Measurements from ENCODE around the gene RNASE2. TPM values are rescaled to one million over a fixed set of nuclear protein-coding genes. Genes with fewer than 3 reads are reported as not detected.

The RNASE2 gene
- total RNA-seq, 1 experiment from 2014 or later = not detected

DNA sequence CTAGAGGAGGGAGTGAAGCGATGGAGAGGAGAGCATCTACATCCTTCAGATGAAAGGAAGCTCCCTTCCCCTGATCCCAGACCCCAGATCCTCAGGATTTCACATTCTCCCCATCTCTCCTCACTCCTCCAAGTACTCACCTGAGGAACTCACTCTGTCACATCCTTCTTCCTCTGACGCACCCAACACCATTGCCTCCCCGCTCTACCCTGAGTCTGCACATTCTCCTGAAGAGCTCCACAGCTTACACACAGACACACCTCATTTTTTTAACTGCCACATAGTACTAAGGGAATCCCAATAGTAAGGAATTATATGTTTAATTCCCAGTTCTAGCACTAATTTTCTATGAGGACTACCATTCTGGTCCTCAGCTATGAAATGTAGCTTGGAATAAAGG, 18.2 kb downstream of the RNASE2 start:
- CTCF ChIA-PET = interaction anchor here (0.7 to 3.4 kb wide), 5 partner anchors 41 to 120 kb away, joined by 3 to 82 read pairs (median 7); no protein-coding TSS in a partner anchor
- H3K36me3 Mint-ChIP-seq = no peaks in the 10 kb centered on the region

DNA sequence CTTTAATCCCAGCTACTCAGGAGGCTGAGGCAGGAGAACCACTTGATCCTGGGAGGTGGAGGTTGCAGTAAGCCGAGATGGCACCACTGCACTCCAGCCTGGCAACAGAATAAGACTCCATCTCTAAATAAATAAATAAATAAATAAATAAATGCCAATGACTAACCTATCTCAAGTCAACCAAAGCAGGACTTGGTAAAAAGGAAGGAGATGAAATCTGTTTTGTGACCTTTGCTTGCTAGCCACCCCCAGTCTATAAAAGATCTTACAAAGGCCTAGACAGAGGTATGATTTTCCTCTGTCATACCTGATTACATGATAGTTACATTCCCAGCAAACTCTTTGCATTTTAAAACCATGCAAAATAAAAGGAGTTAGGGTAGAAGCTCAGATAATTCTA, 21.0 kb downstream of the RNASE2 start:
- Mint-ChIP-seq H3K27ac (no peak overlapping the region), H3K4me1 (peaks cover 9% of the 10 kb centered on the region), H3K9me3 (no peaks in the 10 kb centered on the region), H3K27me3 (ENCODE audit: low read depth) (peaks cover 11% of the 10 kb centered on the region), H3K4me3 (no peak overlapping the region), H3K36me3 (no peaks in the 10 kb centered on the region)
- no peak for ATAC-seq
- ChIA-PET CTCF (interaction anchor here (1.8 to 3.0 kb wide), 2 partner anchors 39 to 64 kb away, joined by 4 to 8 read pairs; no protein-coding TSS in a partner anchor), POLR2A (no interaction called here)
- no peak for DNase-seq (ENCODE audit: low spot score)
- TF ChIP-seq, protein P1, sequence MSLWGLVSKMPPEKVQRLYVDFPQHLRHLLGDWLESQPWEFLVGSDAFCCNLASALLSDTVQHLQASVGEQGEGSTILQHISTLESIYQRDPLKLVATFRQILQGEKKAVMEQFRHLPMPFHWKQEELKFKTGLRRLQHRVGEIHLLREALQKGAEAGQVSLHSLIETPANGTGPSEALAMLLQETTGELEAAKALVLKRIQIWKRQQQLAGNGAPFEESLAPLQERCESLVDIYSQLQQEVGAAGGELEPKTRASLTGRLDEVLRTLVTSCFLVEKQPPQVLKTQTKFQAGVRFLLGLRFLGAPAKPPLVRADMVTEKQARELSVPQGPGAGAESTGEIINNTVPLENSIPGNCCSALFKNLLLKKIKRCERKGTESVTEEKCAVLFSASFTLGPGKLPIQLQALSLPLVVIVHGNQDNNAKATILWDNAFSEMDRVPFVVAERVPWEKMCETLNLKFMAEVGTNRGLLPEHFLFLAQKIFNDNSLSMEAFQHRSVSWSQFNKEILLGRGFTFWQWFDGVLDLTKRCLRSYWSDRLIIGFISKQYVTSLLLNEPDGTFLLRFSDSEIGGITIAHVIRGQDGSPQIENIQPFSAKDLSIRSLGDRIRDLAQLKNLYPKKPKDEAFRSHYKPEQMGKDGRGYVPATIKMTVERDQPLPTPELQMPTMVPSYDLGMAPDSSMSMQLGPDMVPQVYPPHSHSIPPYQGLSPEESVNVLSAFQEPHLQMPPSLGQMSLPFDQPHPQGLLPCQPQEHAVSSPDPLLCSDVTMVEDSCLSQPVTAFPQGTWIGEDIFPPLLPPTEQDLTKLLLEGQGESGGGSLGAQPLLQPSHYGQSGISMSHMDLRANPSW (CRISPR knock-in tag; conservative IDR thresholded peaks at IDR 0.05; ENCODE audit: low read depth) = no peak
- TF ChIP-seq, protein P2, sequence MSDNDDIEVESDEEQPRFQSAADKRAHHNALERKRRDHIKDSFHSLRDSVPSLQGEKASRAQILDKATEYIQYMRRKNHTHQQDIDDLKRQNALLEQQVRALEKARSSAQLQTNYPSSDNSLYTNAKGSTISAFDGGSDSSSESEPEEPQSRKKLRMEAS (CRISPR knock-in tag; IDR thresholded peaks at IDR 0.05) = no peak
- TF ChIP-seq TEAD1 (CRISPR knock-in tag; IDR thresholded peaks at IDR 0.05) = no peak
- no peak for TF ChIP-seq ZSCAN18 (CRISPR knock-in tag; IDR thresholded peaks at IDR 0.05)
- no peak for TF ChIP-seq NR2C2 (CRISPR knock-in tag; IDR thresholded peaks at IDR 0.05)
- no peak for TF ChIP-seq FOXJ3 (CRISPR knock-in tag; IDR thresholded peaks at IDR 0.05; ENCODE audit: borderline replicate concordance)
- no peak for TF ChIP-seq GRHL2 (CRISPR knock-in tag; IDR thresholded peaks at IDR 0.05; ENCODE audit: insufficient replicate concordance, severe bottlenecking)
- no peak for TF ChIP-seq SP1 (CRISPR knock-in tag; conservative IDR thresholded peaks at IDR 0.05)
- no peak for TF ChIP-seq E2F5 (CRISPR knock-in tag; IDR thresholded peaks at IDR 0.05)
- TF ChIP-seq ATF3 (CRISPR knock-in tag; conservative IDR thresholded peaks at IDR 0.05) = no peak
- TF ChIP-seq, protein P3, sequence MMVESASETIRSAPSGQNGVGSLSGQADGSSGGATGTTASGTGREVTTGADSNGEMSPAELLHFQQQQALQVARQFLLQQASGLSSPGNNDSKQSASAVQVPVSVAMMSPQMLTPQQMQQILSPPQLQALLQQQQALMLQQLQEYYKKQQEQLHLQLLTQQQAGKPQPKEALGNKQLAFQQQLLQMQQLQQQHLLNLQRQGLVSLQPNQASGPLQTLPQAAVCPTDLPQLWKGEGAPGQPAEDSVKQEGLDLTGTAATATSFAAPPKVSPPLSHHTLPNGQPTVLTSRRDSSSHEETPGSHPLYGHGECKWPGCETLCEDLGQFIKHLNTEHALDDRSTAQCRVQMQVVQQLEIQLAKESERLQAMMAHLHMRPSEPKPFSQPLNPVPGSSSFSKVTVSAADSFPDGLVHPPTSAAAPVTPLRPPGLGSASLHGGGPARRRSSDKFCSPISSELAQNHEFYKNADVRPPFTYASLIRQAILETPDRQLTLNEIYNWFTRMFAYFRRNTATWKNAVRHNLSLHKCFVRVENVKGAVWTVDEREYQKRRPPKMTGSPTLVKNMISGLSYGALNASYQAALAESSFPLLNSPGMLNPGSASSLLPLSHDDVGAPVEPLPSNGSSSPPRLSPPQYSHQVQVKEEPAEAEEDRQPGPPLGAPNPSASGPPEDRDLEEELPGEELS (CRISPR knock-in tag; IDR thresholded peaks at IDR 0.05) = no peak
- TF ChIP-seq TP53 (CRISPR knock-in tag; IDR thresholded peaks at IDR 0.05) = no peak
- TF ChIP-seq EMX1 (CRISPR knock-in tag; IDR thresholded peaks at IDR 0.05) = no peak

More for the DNA sequence above, 18.2 kb downstream of the RNASE2 start:
- peaks cover 14% of the 10 kb centered on the region for H3K27me3 Mint-ChIP-seq (ENCODE audit: low read depth)
- DNase-seq (ENCODE audit: low spot score) = no peak
- no peak for ATAC-seq
- H3K4me1 Mint-ChIP-seq = peaks cover 13% of the 10 kb centered on the region
- TF ChIP-seq ZNF512 (CRISPR knock-in tag; IDR thresholded peaks at IDR 0.05; ENCODE audit: borderline replicate concordance) (no peak), PRRX2 (CRISPR knock-in tag; IDR thresholded peaks at IDR 0.05) (no peak), ZNF396 (CRISPR knock-in tag; IDR thresholded peaks at IDR 0.05; ENCODE audit: borderline replicate concordance) (no peak), TEAD1 (CRISPR knock-in tag; IDR thresholded peaks at IDR 0.05) (no peak), ZNF671 (CRISPR knock-in tag; IDR thresholded peaks at IDR 0.05) (no peak), ZNF219 (CRISPR knock-in tag; IDR thresholded peaks at IDR 0.05; ENCODE audit: borderline replicate concordance) (no peak), RELA (CRISPR knock-in tag; IDR thresholded peaks at IDR 0.05; ENCODE audit: borderline replicate concordance) (no peak), ZNF138 (CRISPR knock-in tag; conservative IDR thresholded peaks at IDR 0.05) (no peak)
- TF ChIP-seq, protein P4, sequence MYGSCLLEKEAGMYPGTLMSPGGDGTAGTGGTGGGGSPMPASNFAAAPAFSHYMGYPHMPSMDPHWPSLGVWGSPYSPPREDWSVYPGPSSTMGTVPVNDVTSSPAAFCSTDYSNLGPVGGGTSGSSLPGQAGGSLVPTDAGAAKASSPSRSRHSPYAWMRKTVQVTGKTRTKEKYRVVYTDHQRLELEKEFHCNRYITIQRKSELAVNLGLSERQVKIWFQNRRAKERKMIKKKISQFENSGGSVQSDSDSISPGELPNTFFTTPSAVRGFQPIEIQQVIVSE (CRISPR knock-in tag; IDR thresholded peaks at IDR 0.05; ENCODE audit: borderline replicate concordance) = no peak
- TF ChIP-seq, protein P5, sequence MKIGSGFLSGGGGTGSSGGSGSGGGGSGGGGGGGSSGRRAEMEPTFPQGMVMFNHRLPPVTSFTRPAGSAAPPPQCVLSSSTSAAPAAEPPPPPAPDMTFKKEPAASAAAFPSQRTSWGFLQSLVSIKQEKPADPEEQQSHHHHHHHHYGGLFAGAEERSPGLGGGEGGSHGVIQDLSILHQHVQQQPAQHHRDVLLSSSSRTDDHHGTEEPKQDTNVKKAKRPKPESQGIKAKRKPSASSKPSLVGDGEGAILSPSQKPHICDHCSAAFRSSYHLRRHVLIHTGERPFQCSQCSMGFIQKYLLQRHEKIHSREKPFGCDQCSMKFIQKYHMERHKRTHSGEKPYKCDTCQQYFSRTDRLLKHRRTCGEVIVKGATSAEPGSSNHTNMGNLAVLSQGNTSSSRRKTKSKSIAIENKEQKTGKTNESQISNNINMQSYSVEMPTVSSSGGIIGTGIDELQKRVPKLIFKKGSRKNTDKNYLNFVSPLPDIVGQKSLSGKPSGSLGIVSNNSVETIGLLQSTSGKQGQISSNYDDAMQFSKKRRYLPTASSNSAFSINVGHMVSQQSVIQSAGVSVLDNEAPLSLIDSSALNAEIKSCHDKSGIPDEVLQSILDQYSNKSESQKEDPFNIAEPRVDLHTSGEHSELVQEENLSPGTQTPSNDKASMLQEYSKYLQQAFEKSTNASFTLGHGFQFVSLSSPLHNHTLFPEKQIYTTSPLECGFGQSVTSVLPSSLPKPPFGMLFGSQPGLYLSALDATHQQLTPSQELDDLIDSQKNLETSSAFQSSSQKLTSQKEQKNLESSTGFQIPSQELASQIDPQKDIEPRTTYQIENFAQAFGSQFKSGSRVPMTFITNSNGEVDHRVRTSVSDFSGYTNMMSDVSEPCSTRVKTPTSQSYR (CRISPR knock-in tag; IDR thresholded peaks at IDR 0.05) = no peak
- no peak overlapping the region for H3K27ac Mint-ChIP-seq
- H3K4me3 Mint-ChIP-seq = no peak overlapping the region
- POLR2A ChIA-PET = no interaction called here
- no peaks in the 10 kb centered on the region for H3K9me3 Mint-ChIP-seq

All from WTC11 (cell line).